Daoy (cell line): ENCODE results near the gene CENATAC. TPM values are rescaled to one million over a fixed set of nuclear protein-coding genes. Genes with fewer than 3 reads are reported as not detected.
"Not testable (repeated sequence)": the region's sequence is repeated elsewhere in the genome, so short reads cannot be mapped to it uniquely, and the experiment has no call there.

ENCODE experiments used
- DNase-seq: peaks from one replicate; pipeline ENCODE4 v3.0.0-alpha.2; 2015; ENCODE audit warnings: low read depth
- total RNA-seq: library from RNA; depleted of rRNA; stranded (reverse); fragments of >200 nt; shearing (Covaris generic); gene quantifications from 2 replicates; pipeline ENCODE4 v1.2.3, GENCODE V29; 2014; rRNA removed

Gene CENATAC
- 27.3 and 40.2 TPM in 2 replicates for total RNA-seq

- peak; percentile 88 for DNase-seq
Measured at GRCh38 chr11:118997627-118998387, at the start of gene CENATAC. Gene CENATAC (plus strand): TSS chr11:118998138. CDS start chr11:118998198, 60 bp downstream.

GRCh38 chr11:118953265-118953664 is 44.7 kb upstream of the CENATAC start:
- DNase-seq: no peak

DNA sequence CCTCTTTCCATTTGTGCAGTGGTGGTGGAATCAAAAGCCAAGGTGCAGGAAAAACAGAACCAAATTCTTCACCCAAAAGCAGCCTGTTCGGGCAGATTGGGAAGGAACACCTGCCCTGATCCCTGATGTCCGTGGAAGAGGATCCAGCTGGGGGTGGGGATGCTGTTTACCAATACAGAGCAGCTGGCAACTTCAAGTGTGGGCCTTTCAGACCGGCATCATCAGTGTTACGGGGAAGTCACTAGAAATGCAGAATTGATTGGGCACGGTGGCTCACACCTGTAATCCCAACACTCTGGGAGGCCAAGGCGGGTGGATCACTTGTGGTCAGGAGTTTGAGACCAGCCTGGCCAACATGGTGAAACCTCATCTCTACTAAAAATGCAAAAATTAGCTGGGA is 44.0 kb upstream of the CENATAC start:
- not testable (repeated sequence) for DNase-seq

DNA sequence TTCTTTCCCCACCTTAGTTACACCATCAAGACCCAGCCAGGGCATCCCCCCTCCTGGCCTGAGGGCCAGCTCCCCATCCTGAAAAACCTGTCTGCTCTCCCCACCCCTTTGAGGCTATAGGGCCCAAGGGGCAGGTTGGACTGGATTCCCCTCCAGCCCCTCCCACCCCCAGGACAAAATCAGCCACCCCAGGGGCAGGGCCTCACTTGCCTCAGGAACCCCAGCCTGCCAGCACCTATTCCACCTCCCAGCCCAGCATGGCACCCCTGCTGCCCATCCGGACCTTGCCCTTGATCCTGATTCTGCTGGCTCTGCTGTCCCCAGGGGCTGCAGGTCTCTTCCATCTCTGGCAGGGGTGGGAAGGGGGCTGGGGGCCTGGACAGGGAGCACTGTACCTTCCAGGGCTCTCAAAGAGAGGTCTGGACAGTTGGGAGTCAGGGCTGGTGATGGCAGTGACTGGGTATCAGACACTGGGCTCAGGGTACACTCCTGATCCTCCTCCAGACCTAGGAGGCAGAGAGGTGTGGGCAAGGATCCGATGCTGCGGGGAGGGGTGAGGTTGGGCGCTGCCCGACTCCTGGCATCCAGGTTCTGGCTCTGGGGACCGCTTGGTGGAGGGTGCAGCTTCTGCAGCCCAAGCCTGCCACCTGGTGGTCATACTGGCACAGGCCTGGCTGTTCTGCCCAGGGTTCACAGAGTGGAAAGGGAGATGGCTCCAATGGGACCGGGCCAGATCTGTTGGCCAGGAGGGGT is 41.7 kb upstream of the CENATAC start, which contains the start of gene UPK2:
Gene UPK2, plus strand, starts transcription at position 205 of the 753 bp plus-strand sequence. Its CDS starts 53 bp downstream, at position 258.
- peak; percentile 84 for DNase-seq

GRCh38 chr11:118956847-118957469 is 41.0 kb upstream of the CENATAC start:
- DNase-seq: no peak

DNA sequence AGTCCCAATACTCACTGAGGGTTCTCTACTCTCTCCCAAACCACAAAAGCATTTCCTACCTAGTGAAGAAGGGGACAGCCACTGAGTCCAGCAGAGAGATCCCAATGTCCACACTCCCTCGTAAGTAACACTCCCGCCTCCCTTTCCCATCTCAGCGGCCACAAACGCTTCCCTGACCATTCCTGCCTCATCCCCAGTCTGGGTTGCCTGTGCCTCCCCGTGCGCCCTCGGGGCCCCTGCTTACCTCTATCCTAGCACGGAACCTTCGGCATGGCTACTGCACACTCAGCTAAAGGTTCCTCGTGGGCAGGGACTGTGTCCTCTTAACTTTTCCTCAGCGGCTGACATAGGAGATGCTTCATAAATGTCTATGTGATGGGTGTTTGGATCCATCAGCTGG is 40.4 kb upstream of the CENATAC start:
- DNase-seq: no peak

GRCh38 chr11:118957968-118958367 is 40.0 kb upstream of the CENATAC start:
- DNase-seq: no peak

DNA sequence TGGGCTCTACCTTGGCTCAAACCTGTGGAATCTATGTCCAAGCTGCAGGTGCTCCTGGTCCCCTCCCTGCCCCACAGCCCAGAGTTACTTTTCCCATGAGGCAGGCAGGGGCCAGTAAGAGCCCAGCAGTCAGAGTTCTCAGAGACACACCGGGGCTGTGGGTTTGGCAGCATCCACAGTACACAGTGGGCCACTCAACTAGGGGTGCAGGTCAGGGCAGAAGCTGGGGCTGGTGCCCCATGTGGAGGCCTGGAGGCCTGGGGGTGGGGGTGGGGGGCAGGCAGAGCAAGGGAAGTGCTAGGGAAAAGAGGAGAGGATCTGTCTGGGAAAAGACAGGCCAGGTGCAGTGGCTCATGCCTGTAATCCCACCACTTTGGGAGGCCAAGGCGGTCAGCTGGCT is 39.4 kb upstream of the CENATAC start:
- no peak for DNase-seq

DNA sequence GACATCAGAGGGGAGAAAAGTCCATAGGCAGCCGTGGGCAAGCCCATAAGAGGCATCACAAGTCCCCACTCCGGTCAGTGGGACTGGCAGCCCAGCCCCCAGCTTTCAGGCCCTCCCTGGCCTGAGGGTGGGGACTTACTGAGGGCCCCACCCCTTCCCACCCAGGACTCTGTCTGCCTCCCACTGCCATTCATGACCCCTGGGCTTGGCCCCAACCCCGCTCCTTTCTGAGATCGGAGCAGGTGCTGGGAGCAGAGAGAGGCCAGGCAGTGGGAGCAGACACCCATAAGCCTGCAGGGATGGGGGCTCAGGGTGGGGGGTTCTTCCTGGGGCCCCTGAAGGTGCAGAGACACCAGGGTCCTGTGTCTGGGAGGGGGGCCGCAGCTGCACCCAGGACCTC is 36.7 kb upstream of the CENATAC start:
- DNase-seq: no peak

DNA sequence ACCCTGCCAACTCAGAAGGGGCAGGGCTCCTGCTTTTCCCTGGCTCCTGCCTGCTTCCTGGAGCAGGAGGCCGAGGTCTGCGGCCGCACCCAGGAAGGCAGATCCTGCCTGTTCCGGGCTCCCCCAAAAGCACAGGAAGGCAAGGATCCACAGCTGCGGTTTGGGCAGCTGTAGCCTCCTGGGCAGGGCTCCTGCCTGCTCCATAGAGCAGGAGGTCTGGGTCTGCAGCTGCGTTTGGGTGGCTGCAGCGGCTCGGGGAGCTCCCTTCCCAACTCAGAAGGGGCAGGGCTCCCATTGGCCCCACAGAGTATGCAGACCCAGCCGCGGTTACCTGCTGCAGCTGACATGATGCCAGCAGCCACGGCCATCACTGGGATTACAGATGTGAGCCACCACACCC is 36.3 kb upstream of the CENATAC start:
- no peak for DNase-seq

- not testable (repeated sequence) for DNase-seq
Measured at GRCh38 chr11:118969508-118969907, 28.4 kb upstream of the CENATAC start.

GRCh38 chr11:118971646-118972045 is 26.3 kb upstream of the CENATAC start, which contains the start of gene FOXR1:
Gene FOXR1 (plus strand): TSS chr11:118971761. CDS start chr11:118971932, 171 bp downstream.
- DNase-seq: no peak

DNA sequence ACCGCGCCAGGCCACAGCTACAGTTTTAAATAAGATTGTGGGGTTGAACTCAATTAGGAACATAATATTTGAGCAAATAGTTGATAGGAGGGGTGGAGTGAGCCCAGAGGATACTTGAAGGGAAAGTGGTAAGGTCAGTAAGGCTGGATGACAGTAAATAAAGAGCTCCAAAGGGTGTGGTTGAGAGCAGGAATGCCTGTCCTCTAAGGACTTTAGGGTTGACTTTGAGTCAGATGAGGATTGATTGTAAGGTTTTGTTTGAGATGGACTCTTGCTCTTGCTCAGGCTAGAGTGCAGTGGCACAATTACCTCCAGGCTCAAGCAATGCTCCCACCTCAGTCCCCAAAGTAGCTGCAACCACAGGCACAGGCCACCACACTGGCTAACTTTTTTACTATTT is 24.0 kb upstream of the CENATAC start:
- no peak for DNase-seq

DNA sequence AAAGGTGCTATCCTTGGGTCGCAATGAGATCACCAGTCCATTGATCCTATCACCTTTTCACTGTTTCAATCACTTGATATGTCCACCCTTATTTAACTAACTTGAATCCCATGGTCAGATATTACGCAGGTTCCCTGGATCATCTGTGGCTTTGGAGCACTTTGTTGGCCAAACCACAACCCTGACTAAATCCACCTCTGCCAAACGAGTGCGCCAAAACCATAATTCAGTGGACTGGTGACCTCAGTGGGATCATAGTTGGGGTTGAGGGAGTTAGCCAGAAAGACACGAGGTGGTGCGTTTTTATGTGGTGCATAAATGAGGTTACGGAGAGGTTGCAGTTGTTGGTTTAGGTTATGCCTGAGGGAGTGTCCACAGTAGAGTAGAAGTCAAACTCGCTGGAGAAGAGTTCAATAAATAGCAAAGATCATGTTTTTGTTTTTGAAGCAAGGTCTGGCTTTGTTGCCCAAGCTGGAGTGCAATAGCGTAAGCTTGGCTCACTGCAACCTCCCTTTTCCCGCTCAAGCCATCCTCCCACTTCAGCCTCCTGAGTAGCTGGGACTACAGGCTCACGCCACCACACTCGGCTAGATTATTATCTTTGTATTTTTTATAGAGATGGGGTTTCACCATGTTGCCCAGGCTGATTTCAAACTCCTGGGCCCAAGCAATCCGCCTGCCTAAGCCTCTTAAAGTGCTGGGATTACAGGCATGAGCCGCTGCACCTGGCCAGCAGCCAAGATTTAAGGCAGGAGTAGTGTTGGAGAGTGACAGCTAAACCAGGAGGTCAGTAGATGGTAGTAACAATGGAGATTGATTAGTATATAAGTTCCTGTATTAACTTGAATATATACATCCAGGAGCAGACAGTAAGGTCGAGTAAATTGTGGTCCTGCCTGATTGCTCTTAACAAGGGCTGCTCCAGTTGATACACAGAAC is 21.9 kb upstream of the CENATAC start:
- DNase-seq: peak; percentile 15

GRCh38 chr11:118979434-118979833 is 18.5 kb upstream of the CENATAC start:
- DNase-seq: no peak

- no peak for DNase-seq
Measured at GRCh38 chr11:118980191-118980881, 17.6 kb upstream of the CENATAC start.

- DNase-seq: not testable (repeated sequence)
Measured at GRCh38 chr11:118984337-118984736, 13.6 kb upstream of the CENATAC start.

DNA sequence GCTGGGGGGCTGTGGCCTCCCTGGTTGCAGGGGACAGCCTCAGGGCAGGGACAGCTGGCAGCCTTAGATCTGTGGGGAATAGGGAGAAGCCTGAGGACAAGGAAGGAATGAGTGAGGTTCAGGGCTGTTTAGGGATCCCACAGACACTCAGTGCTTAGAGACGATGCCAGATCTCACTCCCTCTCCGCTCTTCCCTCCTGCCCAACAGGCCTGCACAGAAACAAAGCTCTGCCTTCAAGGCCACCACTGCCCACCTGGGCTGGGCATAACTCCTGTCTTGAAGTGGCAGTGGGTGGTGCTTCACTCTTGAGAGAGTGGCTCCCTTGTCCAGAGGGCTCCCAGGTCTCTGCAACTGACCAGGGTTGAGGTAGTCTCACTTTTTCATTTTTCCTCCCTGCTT is 13.1 kb upstream of the CENATAC start:
- DNase-seq: no peak

- peak; percentile 28 for DNase-seq
Measured at GRCh38 chr11:118988280-118988679, 9.7 kb upstream of the CENATAC start.

DNA sequence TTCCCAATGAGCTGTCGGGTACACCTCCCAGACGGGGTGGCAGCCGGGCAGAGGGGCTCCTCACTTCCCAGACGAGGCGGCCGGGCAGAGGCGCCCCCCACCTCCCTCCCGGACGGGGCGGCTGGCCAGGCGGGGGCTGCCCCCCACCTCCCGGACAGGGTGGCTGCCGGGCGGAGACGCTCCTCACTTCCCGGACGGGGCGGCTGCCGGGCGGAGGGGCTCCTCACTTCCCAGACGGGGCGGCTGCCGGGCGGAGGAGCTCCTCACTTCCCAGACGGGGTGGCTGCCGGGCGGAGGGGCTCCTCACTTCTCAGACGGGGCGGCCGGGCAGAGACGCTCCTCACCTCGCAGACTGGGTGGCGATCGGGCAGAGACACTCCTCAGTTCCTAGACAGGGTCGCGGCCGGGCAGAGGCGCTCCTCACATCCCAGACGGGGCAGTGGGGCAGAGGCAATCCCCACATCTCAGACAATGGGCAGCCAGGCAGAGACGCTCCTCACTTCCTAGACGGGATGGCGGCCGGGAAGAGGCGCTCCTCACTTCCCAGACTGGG is 6.4 kb upstream of the CENATAC start:
- DNase-seq: not testable (repeated sequence)
